K562 (cell line): ENCODE measurements around the gene ACSL3. TPM values are rescaled to one million over a fixed set of nuclear protein-coding genes. Genes with fewer than 3 reads are reported as not detected.

ENCODE experiments used
- CBFA2T2 ChIP-seq: fragments of 450-650 bp; conservative IDR thresholded peaks from 2 replicates; pipeline ENCODE4 v1.6.1; 2017; ENCODE audit warnings: mild to moderate bottlenecking
- CBX1 ChIP-seq: sonication (generic); IDR thresholded peaks from 2 replicates; pipeline ENCODE4 v1.6.1; 2016; ENCODE audit warnings: antibody characterized with exemption, low read depth, mild to moderate bottlenecking
- CCNT2 ChIP-seq: IDR thresholded peaks from 2 replicates; pipeline ENCODE4 v1.6.1; 2011; ENCODE audit warnings: borderline replicate concordance, low read depth, mild to moderate bottlenecking, moderate library complexity, mixed read lengths, low read length; ENCODE audit not compliant: insufficient read length; ENCODE audit errors: extremely low read depth
- CTBP1 ChIP-seq: fragments of 450-650 bp; IDR thresholded peaks from 2 replicates; pipeline ENCODE4 v1.6.1; 2016; ENCODE audit warnings: borderline replicate concordance
- CTCF ChIP-seq, 3 experiments: IDR thresholded peaks in 2 of 3; conservative IDR thresholded peaks in 1 of 3; 2 replicates each; pipeline ENCODE4 v1.5.1; 2011 to 2012; ENCODE audit warnings: low read length in 3 of 3, mild to moderate bottlenecking in 3 of 3, control low read depth in 2 of 3, improper control_type of control experiment in 1 of 3, inconsistent platforms in 1 of 3, low read depth in 1 of 3, mixed read lengths in 1 of 3, moderate library complexity in 1 of 3; ENCODE audit not compliant: insufficient read depth in 2 of 3
- FOS ChIP-seq: IDR thresholded peaks from 3 replicates; pipeline ENCODE4 v1.6.1; 2011; ENCODE audit not compliant: insufficient read length; ENCODE audit errors: extremely low read depth
- GABPB1 ChIP-seq: sonication (generic); formaldehyde crosslinking; IDR thresholded peaks from 2 replicates; pipeline ENCODE4 v1.8.0; 2022; ENCODE audit warnings: mild to moderate bottlenecking, missing genetic modification reagents
- KLF16 ChIP-seq: IDR thresholded peaks from 2 replicates; pipeline ENCODE4 v1.6.1; 2016; ENCODE audit warnings: antibody characterized with exemption
- L3MBTL2 ChIP-seq: fragments of 450-650 bp; IDR thresholded peaks from 2 replicates; pipeline ENCODE4 v1.6.1; 2016; ENCODE audit warnings: mild to moderate bottlenecking, moderate library complexity
- MITF ChIP-seq: IDR thresholded peaks from 2 replicates; pipeline ENCODE4 v1.6.1; 2014; ENCODE audit warnings: antibody characterized with exemption
- NEUROD1 ChIP-seq: fragments of 150-350 bp; IDR thresholded peaks from 2 replicates; pipeline ENCODE4 v1.6.1; 2014; ENCODE audit warnings: borderline replicate concordance, low read length, low read depth; ENCODE audit not compliant: partially characterized antibody
- NFYB ChIP-seq: IDR thresholded peaks from 2 replicates; pipeline ENCODE4 v1.6.1; 2011; ENCODE audit warnings: mild to moderate bottlenecking, moderate library complexity; ENCODE audit not compliant: insufficient read length; ENCODE audit errors: extremely low read depth
- NONO ChIP-seq, 2 experiments: fragments of 200-400 bp in 1 of 2; fragments of 450-650 bp in 1 of 2; formaldehyde crosslinking in 1 of 2; IDR thresholded peaks; 2 replicates each; pipeline ENCODE4 v1.6.1; 2017; ENCODE audit warnings: low read depth in 2 of 2, mild to moderate bottlenecking in 2 of 2, moderate library complexity in 2 of 2, low read length in 1 of 2
- NR1H2 ChIP-seq: sonication (generic); formaldehyde crosslinking; IDR thresholded peaks from 2 replicates; pipeline ENCODE4 v1.4.0; 2020; ENCODE audit warnings: mild to moderate bottlenecking, missing genetic modification reagents
- PHF8 ChIP-seq: fragments of 200-600 bp; sonication (generic); IDR thresholded peaks from 2 replicates; pipeline ENCODE4 v1.6.1; 2012; ENCODE audit warnings: mixed run types, mild to moderate bottlenecking, inconsistent platforms, low read length, moderate library complexity, borderline replicate concordance
- POLR2A ChIP-seq: fragments of 450-650 bp; conservative IDR thresholded peaks from 2 replicates; pipeline ENCODE4 v1.6.1; 2016
- POLR2AphosphoS5 ChIP-seq: IDR thresholded peaks from 2 replicates; pipeline ENCODE4 v1.6.1; 2011; ENCODE audit warnings: mild to moderate bottlenecking, low read depth, low read length, moderate library complexity; ENCODE audit not compliant: control insufficient read depth, insufficient read depth
- POLR2G ChIP-seq: fragments of 200-400 bp; formaldehyde crosslinking; IDR thresholded peaks from 2 replicates; pipeline ENCODE4 v1.6.1; 2017; ENCODE audit warnings: low read depth, mild to moderate bottlenecking, antibody characterized with exemption, low read length, moderate library complexity
- RBFOX2 ChIP-seq: fragments of 200-400 bp; formaldehyde crosslinking; IDR thresholded peaks from 2 replicates; pipeline ENCODE4 v1.6.1; 2017; ENCODE audit warnings: low read depth, mild to moderate bottlenecking, low read length, moderate library complexity
- RNF2 ChIP-seq: sonication (generic); IDR thresholded peaks from 2 replicates; pipeline ENCODE4 v1.6.1; 2016
- TBP ChIP-seq: optimal IDR thresholded peaks from 2 replicates; pipeline ENCODE3; 2011; ENCODE audit warnings: low read depth, low read length, improper control_type of control experiment
- TRIM25 ChIP-seq: fragments of 450-650 bp; IDR thresholded peaks from 2 replicates; pipeline ENCODE4 v1.7.0; 2016; ENCODE audit warnings: borderline replicate concordance
- ZSCAN29 ChIP-seq: fragments of 450-650 bp; IDR thresholded peaks from 2 replicates; pipeline ENCODE4 v1.6.1; 2017
- polyA plus RNA-seq, 8 experiments: library from polyadenylated mRNA; depleted of rRNA in 4 of 8; stranded (reverse) in 5 of 8; unstranded in 3 of 8; fragments of >200 nt; fragmentation: Nextera tagmentation in 2 of 8; fragmentation: Illumina TruSeq in 1 of 8; extraction: Ambion mirVana in 2 of 8; extraction: Trizol in 1 of 8; gene quantifications; 2 replicates each; pipeline versions ENCODE4 v1.2.1 to v1.2.3, GENCODE V29; 2011 to 2014; ENCODE audit warnings: inconsistent platforms in 1 of 8, missing spikeins in 1 of 8
- total RNA-seq, 7 experiments: library from RNA; depleted of rRNA in 6 of 7; stranded (reverse); fragments of >200 nt in 6 of 7; fragmentation: Illumina TruSeq in 2 of 7; extraction: Trizol in 2 of 7; gene quantifications; 2 replicates each; pipeline versions ENCODE4 v1.2.1 to v1.2.3, GENCODE V29; 2011 to 2021; ENCODE audit warnings: low replicate concordance in 1 of 7
- TF ChIP-seq, protein P1 (sequence below): IDR thresholded peaks from 2 replicates; pipeline ENCODE4 v1.6.1; 2011; ENCODE audit not compliant: insufficient read length; ENCODE audit errors: extremely low read depth

Gene ACSL3
- total and polyA plus RNA-seq, 9 of the 15 experiments (the other 6 are each of a cell fraction or from before 2014, with no cell fraction given): 21.3 to 123 (median 85.2) TPM

DNA sequence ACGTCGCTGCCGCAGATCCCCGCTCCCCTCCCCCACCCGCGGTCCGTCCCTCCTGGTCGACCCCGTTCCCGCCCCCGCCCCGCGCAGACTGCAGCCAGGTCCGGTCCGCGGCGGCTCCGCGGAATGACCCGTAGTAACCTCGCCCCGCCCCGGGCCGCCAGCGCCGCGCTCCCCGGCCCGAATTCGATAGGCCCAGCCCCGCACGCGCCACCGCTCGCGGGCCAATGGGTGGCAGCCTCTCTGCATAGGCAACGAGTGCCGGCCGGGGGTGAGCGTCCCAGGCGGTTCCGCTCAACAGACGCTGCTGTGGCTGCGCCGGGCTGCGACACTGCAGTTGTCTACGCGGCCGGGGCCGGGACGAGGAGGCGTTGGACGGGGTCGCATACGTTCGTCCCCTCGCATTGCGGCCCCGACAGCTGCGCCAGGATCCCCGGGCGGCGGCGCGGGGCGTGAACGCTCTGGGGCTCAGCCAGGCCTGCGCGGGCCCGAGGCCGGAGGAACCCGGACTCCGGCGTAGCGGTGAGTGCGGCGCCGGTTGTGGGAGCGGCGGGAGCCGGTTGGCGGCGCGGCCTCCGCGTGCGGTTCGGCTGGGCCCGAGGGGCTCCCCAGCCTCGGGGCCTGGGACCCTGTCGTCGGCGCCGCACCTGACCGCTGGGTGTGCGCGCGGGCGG lies at the start of gene ACSL3 (continued):
- TF ChIP-seq TRIM25 (no peak), ZSCAN29 (peak; percentile 98), TBP (peak; percentile 97), L3MBTL2 (peak; percentile 62), NEUROD1 (no peak), MITF (no peak), RNF2 (peak; percentile 72), CBX1 (peak; percentile 80; the same call in 1 of the 2 replicates), RBFOX2 (peak; percentile 99), CCNT2 (peak; percentile 78), GABPB1 (CRISPR knock-in tag) (0 out of 2 replicates have a peak, but pooled peaks have one; percentile 30), NR1H2 (CRISPR knock-in tag) (peak; percentile 100), NFYB (peak; percentile 35), KLF16 (peak; percentile 72), FOS (peak; percentile 28), POLR2G (peak; percentile 100), POLR2AphosphoS5 (peak; percentile 94), PHF8 (peak; percentile 85; the same call in 1 of the 2 replicates), CTCF (IDR thresholded peaks at IDR 0.05 in 2 of 3, conservative IDR thresholded peaks at IDR 0.05 in 1 of 3; ENCODE audit: insufficient read depth in 2 of 3, low read depth in 1 of 3, low read length in 3 of 3) (peak in 1 of 3 experiments; percentile 8; a peak in 1 of 6 replicates), CBFA2T2 (no peak), CTBP1 (peak; percentile 66; the same call in 1 of the 2 replicates), POLR2A (peak; percentile 96), NONO (IDR thresholded peaks at IDR 0.05; ENCODE audit: low read depth in 2 of 2, low read length in 1 of 2) (peak; percentile 27 to 96; a peak in 2 of 4 replicates)
- TF ChIP-seq, protein P1, sequence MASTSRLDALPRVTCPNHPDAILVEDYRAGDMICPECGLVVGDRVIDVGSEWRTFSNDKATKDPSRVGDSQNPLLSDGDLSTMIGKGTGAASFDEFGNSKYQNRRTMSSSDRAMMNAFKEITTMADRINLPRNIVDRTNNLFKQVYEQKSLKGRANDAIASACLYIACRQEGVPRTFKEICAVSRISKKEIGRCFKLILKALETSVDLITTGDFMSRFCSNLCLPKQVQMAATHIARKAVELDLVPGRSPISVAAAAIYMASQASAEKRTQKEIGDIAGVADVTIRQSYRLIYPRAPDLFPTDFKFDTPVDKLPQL: peak; percentile 12
